NCI-H510A treated with DMSO at 0.1 percent for 48 hours (cell line): ENCODE results near the gene RRAGD.

Experiments used
- DNase-seq: peaks from one replicate; lab custom pipeline; 2025; lab: John Stamatoyannopoulos, UW

The RRAGD gene

DNA sequence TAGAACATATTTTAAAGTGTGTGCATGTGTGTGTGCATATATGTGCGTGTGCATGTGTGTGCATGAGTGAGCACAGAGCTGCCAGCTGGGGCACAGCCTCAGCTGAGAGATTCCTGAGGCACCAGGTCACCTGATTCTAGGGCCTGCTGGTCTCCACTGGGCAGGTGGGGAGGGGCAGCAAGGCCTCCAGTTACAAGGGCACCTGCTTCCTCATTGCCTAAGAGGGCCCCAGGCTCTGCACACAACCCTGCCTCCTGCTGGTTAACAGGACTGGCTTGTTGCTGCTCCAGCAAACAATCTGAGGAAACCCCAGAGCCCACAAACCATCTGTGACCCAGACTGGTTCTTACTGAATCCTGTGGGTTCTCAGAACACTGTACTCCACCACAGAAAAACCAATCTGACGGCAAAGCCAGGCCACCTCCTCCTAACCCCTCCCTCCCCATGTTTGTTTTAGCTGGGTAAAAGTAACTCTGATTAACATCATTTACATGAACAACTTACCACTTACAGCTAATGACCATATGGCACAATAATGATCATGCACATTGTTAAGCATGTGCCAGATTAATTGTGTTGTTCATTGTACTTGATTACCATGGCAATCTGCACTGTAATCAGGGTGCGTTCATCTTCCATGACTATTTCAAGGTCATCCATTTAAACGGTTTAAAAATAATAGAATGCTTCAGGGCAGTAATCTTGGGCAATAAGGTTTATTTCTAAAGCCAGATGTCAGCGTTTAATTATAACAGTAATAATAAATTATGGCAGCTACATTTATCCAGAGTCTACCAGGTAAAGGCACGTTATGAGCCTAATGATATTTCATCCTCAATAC, 36.4 kb downstream of the RRAGD start:
- peak; percentile 85 for DNase-seq

DNA sequence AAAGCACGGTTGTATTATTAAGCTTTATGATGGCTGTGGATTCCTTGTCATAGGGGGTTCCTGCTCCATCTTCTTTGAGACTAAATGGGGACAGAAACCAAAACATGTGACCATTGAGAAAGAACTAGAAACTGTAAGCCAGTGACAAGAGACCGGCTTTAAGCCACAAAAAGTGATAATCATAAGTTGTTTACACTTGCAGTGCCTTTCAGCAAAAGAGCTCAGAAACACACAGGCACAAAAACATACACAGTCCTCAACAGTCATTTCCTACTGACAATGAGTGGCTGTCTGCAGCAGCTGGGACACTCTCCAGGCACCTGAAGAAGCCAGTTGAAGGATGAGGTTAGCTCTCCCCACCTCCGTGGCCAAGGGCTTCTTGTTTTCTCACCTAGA, 39.6 kb downstream of the RRAGD start:
- DNase-seq, result peak; percentile 50

DNA sequence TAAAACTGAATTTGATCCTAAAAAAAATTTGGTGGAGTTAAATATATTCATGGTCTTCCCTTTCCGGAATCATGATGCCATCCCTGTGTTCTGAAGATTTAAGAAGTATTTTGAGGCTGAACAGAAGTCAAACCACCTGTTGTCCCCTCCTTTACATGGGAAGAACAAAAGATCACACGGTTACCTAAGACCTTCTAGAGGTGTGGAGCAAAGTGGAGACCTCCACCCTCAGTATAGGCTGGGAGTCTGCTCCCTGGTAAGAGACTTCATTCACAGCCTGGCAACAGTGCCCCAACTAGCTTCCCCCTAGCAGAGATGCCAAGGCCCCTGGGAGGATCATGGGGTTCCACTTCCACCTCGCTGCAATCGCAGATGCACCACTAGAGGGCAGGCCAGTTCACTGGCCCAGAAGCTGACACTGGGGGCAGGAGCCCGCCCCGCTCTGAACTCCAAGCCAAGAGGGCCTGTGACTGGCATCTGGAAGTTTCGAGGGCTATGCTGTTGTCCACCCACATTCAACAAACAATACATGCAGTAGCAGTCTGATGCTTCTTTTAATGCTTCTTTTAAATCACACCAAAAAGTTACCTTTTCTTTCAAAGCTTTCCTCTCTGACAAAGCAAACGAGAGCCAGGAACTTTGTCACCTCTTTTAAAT, 40.1 kb downstream of the RRAGD start:
- peak; percentile 60 for DNase-seq

DNA sequence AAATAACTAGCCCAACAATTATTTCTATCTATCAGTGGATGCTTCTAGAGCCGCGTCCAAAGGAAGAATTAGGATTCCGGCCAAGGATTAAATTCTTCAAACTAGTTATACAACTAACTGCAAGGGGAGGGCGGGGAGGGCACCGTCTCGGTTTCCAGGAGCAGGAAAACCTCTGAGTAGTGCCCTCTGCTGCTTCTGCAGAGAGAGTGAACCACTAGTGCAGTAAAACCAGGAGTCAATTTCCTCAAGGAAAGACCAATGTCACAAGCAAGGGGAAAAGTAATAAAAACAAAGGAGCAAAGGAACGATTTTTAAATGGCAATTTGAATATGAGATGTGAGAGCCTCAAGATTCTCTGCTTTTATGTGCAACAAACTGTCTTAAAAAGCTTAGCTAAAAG, 43.1 kb downstream of the RRAGD start:
- no peak for DNase-seq

DNA sequence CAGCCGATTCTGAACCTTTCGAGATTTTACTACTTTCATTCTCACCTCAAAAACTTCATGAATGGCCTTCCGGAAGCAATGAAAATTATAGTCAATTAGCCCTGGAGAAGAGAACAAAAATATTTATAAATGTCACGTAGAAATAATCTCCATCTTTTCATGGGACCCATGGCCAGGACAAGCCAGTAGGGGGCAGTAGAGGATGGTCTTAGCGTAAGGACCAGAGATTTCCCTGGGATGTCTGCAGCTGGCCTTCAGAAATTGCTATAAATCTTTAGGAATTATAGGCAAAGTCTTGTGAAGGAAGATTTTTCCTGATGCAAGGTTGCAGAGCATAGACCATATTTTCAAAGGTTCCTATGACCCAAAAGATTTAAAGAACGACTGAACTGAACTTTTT, 44.0 kb downstream of the RRAGD start:
- DNase-seq, result peak; percentile 8

DNA sequence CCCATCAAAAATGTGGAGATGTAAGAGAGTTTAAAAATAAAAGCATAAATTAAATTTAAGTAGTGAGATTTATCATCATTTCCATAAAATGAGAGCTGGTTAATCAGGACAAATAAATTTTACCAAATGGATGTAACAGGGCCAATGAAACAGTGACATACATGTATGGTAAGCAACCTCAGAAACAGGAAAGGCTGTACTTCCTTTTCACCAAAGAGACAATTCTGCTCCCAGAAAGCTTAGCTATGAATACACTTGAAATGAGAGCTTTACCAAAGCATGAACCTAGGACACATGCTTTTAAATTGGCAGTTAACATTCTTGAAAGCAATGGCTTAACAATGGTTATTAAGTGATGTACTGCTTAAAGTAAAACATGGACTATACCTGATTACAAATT, 47.5 kb downstream of the RRAGD start:
- DNase-seq, result no peak

DNA sequence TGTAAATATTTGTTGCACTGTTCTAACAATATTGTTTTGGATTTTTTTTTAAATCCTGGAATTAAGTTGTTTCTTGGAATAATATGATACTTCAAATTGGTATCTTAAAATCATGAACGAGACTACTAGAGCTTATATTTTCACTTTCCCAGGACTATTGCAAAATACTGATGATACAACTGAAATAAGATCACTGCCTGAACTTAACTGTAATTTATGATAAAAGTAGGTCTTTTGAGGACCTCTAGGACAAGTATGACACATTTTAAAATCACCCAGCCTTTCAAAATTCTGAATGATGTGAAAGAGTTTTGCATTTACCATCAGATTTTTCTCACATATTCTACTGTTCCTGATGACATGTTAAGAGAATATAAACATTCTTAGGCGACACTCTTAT, 50.9 kb downstream of the RRAGD start:
- DNase-seq, result no peak

DNA sequence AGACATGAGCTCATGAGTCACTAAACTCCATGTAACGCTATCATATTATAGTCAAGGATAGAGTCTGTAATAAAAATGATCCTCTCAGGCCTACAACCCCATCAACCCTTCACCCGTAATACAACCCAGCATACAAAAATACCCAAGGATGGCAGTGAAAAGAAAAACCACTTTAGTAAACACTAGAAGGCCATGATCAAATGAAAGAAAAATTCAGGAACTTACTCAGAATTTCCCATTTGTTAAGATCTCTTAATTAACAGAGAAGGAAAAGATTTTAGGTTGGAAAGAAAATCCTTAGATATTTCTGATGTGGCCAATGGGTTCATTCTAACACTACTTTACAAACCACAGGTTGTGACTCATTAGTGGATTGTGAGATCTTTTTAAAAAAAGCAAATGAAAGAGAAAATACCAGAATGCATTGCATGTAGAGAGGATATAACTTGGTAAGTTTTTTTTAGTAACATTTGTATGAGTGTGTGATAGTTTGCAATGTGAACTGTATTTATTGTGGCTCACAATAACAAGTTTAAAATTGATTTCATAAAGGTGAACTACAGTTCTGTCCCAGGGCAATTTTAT, 51.6 kb downstream of the RRAGD start:
- no peak for DNase-seq

DNA sequence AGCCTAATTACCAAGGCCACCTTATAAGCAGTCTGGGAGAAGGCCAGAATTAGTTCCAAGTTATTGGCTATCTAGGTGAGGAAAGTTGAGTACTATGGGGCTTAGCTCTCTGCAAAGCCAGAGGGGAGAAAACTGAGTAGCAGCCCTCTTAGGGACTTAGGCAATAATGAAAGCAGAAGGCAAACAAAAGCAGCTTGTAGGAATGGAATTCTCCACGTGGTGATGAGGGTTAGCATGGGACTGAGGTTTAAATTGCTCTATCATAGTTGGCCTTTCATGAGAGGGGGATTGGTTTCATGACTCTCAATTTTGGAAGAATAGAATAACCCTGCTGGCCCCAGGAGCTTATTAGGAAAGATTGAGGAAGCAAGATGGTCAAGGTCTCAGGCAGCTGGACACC, 52.5 kb downstream of the RRAGD start:
- no peak for DNase-seq

DNA sequence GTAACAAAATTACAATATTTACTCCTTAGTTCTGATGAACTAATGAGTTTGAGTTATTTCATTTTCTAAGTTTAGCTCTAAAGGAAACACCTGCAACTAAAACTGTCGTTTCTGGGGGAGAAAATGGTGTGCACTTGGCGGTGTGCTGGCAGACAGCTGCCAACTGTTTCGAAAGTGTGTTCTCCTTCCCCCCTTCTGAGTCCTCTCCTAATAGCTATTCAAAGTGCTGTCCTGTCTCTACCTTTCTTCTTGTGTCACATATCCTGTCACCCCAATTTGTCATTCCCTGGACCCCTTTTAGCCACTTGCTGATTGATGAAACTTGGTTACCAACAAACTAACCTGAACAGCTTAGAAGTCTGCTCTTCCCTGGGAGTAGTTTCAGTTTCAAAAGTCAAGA, 54.7 kb downstream of the RRAGD start:
- no peak for DNase-seq

DNA sequence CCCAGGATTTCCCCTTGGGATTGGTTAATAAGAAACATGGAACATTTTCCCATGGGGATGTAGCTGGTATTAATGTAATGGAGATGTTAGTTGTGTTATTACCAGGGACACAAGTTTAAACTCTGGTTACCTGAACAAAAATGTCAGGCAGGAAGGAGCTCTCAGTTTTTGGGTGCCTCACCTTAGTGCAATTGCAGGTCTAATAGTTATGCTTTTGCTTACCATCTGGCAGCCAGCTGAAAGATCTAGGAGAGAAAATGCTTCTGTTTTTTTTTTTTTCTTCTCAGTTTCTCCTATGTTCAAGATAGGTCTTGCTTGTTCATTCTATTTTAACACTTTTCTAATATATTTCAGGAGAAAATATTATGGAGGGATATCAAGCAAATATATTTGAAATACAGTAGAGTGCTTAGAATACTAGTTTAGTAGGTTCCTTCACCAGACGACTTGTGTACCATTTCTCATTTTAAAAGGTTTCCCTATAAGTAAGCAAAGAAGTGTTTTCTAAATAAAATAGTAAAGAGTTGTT, 55.4 kb downstream of the RRAGD start:
- DNase-seq, result no peak

DNA sequence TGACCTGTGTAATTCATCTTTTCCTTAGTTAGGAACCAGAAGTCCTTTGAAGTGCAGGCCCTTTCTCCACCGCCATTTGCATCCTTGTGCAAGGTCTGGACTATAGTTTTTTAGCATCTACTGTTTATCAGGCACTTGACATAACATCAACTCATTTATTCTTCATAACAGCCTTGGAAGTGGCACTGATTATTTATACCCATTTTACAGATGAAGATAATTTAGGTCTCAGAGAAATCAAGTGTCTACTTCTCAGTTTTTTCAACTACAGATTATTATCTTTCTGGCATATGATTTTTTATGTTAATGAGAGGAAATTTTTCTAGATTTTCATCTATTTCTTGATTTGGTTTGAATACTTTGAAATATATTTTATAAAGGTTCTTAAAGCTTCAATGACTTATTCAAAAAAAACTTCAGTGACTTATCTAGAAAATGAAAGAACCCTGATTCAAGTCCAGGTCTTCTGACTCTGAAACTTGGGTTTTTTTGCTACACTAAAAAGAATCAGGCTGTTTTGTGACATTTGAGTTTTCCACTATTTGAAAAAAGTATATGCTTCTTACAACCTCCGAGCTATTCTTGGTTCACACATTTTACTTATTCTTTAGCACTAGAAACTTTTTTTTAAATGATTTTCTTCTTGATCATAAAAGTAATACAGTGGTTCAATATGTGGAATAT, 56.4 kb downstream of the RRAGD start:
- DNase-seq, result no peak

DNA sequence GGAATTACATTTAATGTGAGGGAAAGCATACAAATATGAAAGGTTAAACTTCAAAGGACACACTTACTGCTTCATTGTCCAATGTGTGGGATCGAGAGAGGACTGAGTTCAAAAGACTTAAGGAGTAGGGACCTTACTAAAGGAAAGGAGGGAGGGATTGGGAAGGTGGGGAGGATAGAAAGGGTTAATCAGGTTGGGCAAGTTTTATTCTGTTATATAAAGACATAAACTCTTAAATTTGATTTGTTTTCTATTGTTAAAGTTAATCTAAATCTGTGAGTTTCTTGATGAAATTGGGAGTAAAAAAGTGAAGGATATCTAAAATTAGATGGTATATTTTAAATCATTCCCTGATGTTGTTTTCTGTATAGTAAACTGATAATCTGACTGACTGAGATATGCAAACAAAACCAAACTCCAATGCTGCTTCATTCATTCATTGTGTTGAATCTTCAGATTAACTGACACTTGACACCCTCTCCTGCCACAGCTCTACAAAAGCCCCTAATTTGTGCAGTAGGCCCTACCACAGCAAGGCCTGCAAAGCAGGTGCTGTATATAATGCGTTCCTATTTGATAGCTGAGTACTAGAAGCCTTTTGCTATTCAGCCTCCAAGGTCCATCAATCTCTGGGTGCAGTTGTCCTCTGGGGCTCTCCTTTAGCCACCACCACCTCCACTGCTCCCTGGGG, 58.2 kb downstream of the RRAGD start:
- peak; percentile 35 for DNase-seq

DNA sequence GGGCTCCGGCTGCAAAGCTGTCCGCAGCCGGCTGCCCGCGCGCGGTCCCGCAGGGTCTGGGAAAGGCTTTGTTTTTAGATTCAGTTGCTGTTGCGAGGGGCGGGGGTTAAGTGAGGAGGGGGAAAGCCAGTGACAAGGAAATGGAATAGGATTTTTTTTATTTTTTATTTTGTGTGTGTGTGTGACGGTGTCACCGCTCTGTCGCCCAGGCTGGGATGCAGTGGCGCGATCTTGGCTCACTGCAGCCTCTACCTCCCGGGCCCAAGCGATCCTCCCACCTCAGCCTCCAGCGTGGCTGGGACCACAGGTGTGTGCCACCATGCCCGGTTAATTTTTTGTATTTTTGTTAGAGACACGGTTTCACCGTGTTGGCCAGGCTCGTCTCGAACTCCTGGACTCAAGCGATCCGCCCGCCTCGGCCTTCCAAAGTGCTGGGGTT, 58.9 kb downstream of the RRAGD start:
- no peak for DNase-seq

DNA sequence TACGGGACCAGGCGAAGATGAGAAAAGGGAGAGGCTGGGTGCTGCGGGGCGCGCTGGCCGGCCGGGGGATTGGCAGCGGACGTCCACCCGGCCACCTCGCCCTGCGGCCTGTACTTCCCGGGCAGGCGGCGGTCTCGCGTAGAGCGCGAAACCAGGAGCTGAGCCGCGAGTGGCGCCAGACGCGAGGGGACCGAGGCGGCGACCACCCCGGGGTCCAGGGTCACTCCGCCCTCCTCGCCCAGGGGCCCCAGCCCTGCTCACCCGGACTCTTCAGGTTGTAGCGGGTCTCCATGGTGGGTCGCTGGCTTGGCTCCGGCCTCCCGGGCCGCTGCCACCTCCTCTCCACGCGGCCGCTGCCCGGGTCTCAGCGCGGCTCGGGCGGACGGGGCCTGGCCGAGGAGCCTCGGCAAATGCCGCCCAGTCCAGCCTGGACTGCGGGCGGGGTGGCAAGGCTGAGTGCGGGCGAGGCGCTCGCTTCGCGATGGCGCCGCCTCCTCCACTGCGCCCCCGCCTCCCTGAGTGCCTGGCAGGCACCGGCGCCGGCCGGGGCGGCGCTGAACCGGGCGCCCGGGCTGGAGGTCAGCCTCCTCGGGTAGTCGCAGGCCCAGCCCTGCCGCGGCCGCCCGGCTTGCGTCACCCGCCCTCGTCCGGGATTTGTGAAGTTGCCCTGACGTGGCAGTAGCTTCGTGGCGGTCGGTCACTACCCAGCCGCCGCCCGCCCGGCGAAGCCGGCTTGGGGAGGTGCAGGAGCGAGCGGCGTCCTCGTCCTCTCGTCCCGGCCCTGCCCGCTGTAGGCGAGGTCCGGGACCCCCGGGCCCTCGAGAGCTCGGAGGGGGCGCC, 59.6 kb downstream of the RRAGD start, which contains the start of gene UBE2J1:
Gene UBE2J1, minus strand, starts transcription at position 445 of the 840 bp plus-strand sequence. Its CDS starts 153 bp downstream, at position 292.
- DNase-seq, result peak; percentile 60

DNA sequence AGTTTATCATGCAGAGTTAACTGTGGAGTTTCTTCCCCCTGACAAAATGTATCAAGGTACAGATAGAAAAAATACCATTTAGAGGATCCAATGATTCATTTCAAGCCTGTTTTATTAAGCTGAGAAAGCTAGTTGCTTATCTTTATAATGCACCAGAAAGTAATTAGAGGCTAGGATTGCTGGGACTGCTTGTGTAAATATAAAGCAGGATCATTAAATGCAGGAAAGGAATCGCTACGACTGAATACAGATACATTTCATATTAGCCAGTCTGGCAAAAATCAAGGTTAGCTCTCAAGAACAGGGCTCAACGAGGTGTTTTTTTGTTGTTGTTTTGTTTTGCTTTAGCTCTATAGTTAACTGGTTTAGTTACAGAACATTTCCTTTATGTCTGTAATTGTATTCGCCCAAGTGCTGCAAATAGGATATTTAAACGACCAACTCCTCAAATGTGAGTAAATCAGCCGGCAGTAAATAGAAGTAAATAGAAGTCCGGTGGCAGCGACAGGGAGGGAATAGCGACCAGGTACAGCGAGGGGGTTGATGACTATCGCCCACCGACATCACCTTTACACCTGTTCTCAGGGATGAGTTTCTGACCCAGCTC, 60.3 kb downstream of the RRAGD start:
- DNase-seq, result peak; percentile 4

DNA sequence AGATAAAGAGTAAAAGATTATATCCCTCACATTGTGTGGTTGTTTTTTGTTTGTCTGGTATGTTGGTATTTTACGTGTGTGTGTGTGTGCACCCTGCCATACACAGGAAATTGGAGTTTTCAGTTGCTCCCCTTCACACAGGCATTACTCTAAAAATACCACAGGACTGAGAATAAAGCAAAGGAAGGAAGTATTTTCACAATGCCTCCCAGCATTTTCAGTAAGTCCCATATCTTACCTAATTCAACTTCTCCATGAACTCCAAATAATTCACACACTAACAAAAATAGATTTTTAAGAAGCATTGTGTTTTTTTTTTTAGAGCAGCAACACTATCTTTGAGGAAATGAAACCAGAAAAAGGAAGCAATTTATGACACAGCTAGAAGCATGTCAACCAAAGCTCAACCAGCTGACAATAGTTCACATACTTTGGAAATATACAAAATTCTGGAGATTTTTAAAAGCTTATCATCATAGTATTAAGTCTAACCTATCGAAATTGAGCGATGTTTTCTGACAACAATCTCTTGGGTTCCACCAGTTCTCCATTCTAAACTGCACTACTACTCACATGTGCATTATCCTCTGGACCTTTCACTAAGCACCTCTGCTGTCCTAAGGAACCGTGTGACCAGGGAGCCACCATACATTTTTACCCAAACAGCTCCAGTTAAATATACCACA, 61.6 kb downstream of the RRAGD start:
- DNase-seq, result no peak

DNA sequence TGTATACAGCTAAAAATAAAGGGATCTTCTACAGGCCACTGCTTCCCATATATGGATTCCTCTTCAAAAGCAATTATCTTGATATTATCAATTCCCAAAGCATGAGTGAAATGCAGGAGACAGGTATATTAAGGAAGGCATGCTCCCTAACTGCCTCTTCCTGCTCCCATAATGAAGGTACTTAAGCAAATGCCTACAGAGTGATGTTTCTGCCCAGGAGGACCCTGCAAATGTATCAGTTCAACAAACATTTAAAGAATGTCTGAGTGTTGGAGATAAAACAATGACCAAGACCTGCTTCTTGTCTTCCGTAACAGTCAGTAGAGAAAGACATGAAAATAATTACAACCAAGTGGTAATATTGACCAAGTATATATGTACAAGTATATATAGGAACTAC, 63.7 kb downstream of the RRAGD start:
- no peak for DNase-seq

DNA sequence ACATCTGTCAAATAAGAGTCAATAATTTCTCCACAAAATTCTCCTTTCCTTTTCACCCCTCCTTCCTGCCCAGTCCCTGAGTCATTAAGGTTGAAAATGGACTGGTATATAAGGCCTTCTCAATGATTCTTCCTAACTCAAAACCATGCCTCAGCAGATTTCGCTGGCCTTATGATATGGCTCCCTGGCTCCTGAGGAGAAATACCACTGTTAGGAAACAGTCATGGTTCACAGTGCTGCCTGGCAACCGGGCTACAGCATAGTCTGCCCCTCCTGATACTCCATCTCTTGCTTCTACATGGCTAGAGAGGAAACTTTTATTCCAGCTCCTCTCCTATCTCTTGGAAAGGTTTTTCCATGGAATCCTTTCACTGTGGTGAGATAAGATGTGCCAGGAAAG, 64.2 kb downstream of the RRAGD start:
- DNase-seq, result no peak

DNA sequence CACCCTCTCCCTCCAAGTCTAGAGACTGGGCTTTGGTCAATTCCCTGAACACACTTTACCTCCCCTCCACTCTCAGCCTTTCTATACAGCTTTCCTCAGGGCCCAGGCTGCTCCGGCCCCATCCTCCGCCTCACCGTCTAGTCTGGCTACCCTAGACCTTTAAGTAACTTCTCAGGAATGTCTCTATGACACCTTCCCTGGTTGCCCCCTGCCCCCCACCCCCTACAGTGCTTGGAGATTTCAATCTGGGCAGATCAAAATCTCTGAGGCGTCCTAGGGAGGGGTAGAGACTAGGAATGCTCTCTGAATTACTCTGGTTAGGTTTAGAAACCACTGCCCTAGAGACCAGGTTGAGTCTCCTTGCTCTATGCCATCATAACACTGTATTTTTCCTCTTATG, 65.6 kb downstream of the RRAGD start:
- no peak for DNase-seq
